Measurements from ENCODE around the gene SLC12A8. TPM values are rescaled to one million over a fixed set of nuclear protein-coding genes. Genes with fewer than 3 reads are reported as not detected.

The SLC12A8 gene
- total RNA-seq, 1 donor: 13.4 TPM

- DNase-seq (ENCODE audit: low read depth): peak; percentile 99
- H3K4me3 ChIP-seq (ENCODE audit: low read depth, low read length): peak overlapping the region; percentile 18
- TF ChIP-seq CTCF (IDR thresholded peaks at IDR 0.05; ENCODE audit: insufficient read depth, low read length): no peak
Measured at GRCh38 chr3:125128861-125129501, 83.6 kb downstream of the SLC12A8 start.

GRCh38 chr3:125126323-125126722 is 86.2 kb downstream of the SLC12A8 start:
- no peak overlapping the region for H3K4me3 ChIP-seq (ENCODE audit: low read depth, low read length)
- TF ChIP-seq CTCF (IDR thresholded peaks at IDR 0.05; ENCODE audit: insufficient read depth, low read length): no peak
- no peak for DNase-seq (ENCODE audit: low read depth)

- peak; percentile 100 for DNase-seq (ENCODE audit: low read depth)
- no peak for TF ChIP-seq CTCF (IDR thresholded peaks at IDR 0.05; ENCODE audit: insufficient read depth, low read length)
Measured at GRCh38 chr3:125125821-125126245, 86.7 kb downstream of the SLC12A8 start.

GRCh38 chr3:125123451-125124305 is 88.9 kb downstream of the SLC12A8 start:
- H3K4me3 ChIP-seq (ENCODE audit: low read depth, low read length): no peak overlapping the region
- TF ChIP-seq CTCF (IDR thresholded peaks at IDR 0.05; ENCODE audit: insufficient read depth, low read length): no peak
- peak; percentile 95 for DNase-seq (ENCODE audit: low read depth)

More at GRCh38 chr3:125125821-125126245, 86.7 kb downstream of the SLC12A8 start:
- H3K4me3 ChIP-seq (ENCODE audit: low read depth, low read length): no peak overlapping the region

- no peak for TF ChIP-seq CTCF (IDR thresholded peaks at IDR 0.05; ENCODE audit: insufficient read depth, low read length)
- DNase-seq (ENCODE audit: low read depth): no peak
- no peak overlapping the region for H3K4me3 ChIP-seq (ENCODE audit: low read depth, low read length)
Measured at GRCh38 chr3:125121246-125122010, 91.1 kb downstream of the SLC12A8 start.

- DNase-seq (ENCODE audit: low read depth): no peak
Measured at GRCh38 chr3:125120379-125121122, 92.0 kb downstream of the SLC12A8 start.

More at GRCh38 chr3:125120379-125121122, 92.0 kb downstream of the SLC12A8 start:
- H3K4me3 ChIP-seq (ENCODE audit: low read depth, low read length): peak overlapping the region; percentile 22
- no peak for TF ChIP-seq CTCF (IDR thresholded peaks at IDR 0.05; ENCODE audit: insufficient read depth, low read length)

All from fibroblast of the aortic adventitia (primary cell).